ENCODE data around the gene KDM2A.
A peak's percentile ranks its signal among the peaks of the same experiment; 100 is the strongest.

Gene KDM2A

DNA sequence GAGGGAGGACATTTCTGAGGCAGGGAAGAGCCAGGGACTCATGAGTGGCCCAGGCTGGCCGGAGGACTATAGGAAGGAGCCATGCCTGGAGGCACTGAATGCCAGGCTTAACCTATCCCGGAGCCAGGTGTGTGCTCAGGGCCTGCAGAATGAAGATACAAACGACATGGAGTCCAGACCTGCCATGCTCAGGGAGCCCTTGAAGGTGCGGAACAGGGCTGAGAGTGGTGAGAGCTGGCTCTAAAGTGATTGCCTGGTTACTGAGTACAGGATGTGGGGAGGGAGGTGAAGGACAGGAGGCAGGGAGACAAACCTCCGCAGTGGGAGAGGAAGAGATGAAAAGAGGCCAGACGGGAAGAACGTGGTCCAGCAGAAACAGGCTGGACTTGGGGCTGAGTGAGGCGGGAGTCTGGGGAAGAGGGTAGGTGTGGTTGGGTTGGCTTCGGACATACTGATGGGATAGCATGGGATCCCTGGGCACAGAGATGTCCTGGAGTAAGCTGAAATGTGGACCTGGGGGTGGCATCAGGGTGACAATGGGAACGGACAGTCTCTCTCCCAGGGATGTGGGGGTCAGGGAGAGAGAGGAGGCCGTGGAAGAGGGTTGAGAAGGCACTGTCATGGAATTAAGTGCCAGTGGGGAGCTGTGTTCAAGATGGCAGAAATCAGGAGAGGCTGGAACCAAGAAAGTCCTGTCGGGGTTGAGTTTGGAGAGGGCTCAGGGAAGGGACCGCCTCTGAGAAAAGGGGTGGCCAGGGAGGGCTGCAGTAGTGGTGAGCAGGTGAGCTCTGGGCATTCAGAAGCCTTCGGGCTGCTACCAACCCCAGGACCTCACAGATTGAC lies 168.5 kb downstream of the KDM2A start:
- no peak for TF ChIP-seq Cebpa-rat (IDR thresholded peaks at IDR 0.05)
- H3K9ac ChIP-seq: peak overlapping the region; percentile 93 to 100 (median 99)
- peak overlapping the region; percentile 85 to 100 (median 100) for H3K4me2 ChIP-seq
- H4K20me1 ChIP-seq: peaks cover 11 to 30% (median 28%) of the 10 kb centered on the region in 11 experiments; a peak in 21 of 22 replicates
- H3K27ac ChIP-seq: peak overlapping the region; percentile 97 to 100 (median 99)
- H3K27me3 ChIP-seq: no peaks in the 10 kb centered on the region
- H3K4me3 ChIP-seq: peak overlapping the region; percentile 38 to 86 (median 76); a peak in 15 of 20 replicates
- peaks cover 83 to 86% (median 85%) of the 10 kb centered on the region in 10 experiments for H3K4me1 ChIP-seq
- H3K9me3 ChIP-seq (replicated peaks in 1 of 11): peaks cover 0 to 5% (median 0%) of the 10 kb centered on the region in 11 experiments; a peak in 1 of 22 replicates
- H3K36me3 ChIP-seq: peaks cover 71 to 82% (median 80%) of the 10 kb centered on the region in 11 experiments

DNA sequence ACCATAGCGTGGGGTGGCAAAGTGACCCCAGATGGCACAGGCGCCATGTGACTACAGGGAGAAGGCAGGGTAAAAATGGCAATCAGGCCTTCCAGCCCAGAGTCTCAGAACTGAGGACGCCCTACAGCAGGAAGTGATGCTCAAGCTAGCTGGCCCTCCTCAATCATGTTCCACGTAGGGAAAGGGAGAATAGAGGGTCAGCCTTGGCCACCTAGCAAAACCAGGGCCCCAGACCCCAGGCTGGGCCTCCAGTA lies 169.1 kb downstream of the KDM2A start:
- peaks cover 71 to 82% (median 79%) of the 10 kb centered on the region in 11 experiments for H3K36me3 ChIP-seq
- H3K4me1 ChIP-seq: peaks cover 83 to 86% (median 84%) of the 10 kb centered on the region in 10 experiments
- peak overlapping the region in 9 of 10 experiments; percentile 46 to 86 (median 77); a peak in 15 of 20 replicates for H3K4me3 ChIP-seq

DNA sequence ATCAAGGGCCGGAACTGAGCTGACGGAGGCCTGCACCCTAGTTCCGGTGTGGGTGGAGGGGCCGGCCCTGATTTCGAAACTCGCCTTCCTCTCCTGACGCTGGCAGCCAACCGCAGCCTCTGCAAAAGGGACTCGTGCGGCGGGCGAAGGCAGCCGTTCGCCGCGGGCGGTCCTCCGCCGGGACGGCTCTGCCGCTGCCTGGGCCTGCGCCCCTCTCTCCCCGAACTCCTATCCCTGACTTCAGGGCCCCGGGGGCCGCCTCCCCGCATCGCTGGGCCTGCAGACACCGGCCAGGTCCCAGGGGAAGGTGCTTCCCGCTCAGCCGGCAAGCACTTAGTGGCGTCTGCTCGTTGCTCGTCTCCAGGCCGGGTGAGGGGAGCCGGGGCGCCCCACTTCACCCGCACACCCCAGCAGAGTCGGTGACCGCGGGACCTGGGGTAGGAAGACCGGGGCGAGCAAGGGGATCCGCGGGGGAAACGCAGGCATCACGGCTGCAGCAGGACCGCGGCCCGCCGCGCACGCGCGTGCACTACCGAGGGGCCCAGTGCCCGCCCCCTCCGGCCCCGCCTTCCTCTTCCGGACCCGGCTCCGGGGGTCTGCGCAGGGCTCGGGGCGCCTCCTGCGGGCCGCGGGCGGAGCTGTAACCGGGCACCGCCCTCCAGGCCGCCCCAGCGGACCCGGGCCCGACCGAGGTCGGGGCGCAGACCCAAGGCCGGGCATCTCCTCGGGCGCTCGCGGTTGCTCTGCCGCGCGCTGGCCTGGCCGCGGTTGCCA lies 169.6 kb downstream of the KDM2A start:
- H3K4me3 ChIP-seq: peak overlapping the region; percentile 66 to 86 (median 77)
- peak overlapping the region; percentile 85 to 100 (median 100) for H3K4me2 ChIP-seq
- H3K27me3 ChIP-seq: no peaks in the 10 kb centered on the region
- peaks cover 82 to 86% (median 84%) of the 10 kb centered on the region in 10 experiments for H3K4me1 ChIP-seq
- H3K9me3 ChIP-seq (replicated peaks in 1 of 11): peaks cover 0 to 8% (median 3%) of the 10 kb centered on the region in 11 experiments; a peak in 9 of 22 replicates
- H3K36me3 ChIP-seq: peaks cover 71 to 82% (median 78%) of the 10 kb centered on the region in 11 experiments
- H3K9ac ChIP-seq: peak overlapping the region; percentile 93 to 100 (median 99)
- H3K27ac ChIP-seq: peak overlapping the region; percentile 97 to 100 (median 99)
- peaks cover 11 to 40% (median 37%) of the 10 kb centered on the region in 11 experiments; a peak in 21 of 22 replicates for H4K20me1 ChIP-seq
- TF ChIP-seq Cebpa-rat (IDR thresholded peaks at IDR 0.05): peak; percentile 71 to 98 (median 94); a peak in 20 of 22 replicates

More for the DNA sequence above, 169.1 kb downstream of the KDM2A start:
- Histone ChIP-seq H3K27ac (peak overlapping the region; percentile 97 to 100 (median 99)), H4K20me1 (peaks cover 11 to 35% (median 33%) of the 10 kb centered on the region in 11 experiments; a peak in 21 of 22 replicates), H3K9me3 (replicated peaks in 1 of 11) (peaks cover 0 to 5% (median 0%) of the 10 kb centered on the region in 11 experiments; a peak in 4 of 22 replicates), H3K4me2 (peak overlapping the region; percentile 85 to 100 (median 100)), H3K9ac (peak overlapping the region; percentile 93 to 100 (median 99)), H3K27me3 (no peaks in the 10 kb centered on the region)
- no peak for TF ChIP-seq Cebpa-rat (IDR thresholded peaks at IDR 0.05)

DNA sequence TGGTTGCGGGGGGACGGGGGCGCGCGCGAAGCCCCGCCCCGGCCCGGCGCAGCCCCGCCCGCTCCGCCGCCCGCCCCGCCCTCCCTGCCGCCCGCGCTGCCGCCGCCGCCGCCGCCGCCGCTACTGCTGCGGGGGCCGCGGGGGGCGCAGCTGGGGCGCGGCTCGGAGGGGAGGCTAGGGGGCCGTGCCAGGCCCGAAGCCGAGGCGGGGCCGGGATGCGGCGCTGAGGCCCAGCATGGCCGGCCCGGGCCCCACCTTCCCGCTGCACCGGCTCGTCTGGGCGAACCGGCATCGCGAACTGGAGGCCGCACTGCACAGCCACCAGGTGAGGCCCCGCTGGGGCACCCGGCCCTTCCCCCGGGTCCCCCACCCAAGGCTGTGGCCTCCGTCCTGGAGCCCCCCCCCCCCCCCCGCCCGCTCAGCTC lies 170.2 kb downstream of the KDM2A start, which contains the start of gene ANKRD13D:
Gene ANKRD13D (plus strand): TSS at position 78 of the 425 bp plus-strand sequence. CDS start 158 bp downstream, at position 236.
- TF ChIP-seq Cebpa-rat (IDR thresholded peaks at IDR 0.05): no peak

DNA sequence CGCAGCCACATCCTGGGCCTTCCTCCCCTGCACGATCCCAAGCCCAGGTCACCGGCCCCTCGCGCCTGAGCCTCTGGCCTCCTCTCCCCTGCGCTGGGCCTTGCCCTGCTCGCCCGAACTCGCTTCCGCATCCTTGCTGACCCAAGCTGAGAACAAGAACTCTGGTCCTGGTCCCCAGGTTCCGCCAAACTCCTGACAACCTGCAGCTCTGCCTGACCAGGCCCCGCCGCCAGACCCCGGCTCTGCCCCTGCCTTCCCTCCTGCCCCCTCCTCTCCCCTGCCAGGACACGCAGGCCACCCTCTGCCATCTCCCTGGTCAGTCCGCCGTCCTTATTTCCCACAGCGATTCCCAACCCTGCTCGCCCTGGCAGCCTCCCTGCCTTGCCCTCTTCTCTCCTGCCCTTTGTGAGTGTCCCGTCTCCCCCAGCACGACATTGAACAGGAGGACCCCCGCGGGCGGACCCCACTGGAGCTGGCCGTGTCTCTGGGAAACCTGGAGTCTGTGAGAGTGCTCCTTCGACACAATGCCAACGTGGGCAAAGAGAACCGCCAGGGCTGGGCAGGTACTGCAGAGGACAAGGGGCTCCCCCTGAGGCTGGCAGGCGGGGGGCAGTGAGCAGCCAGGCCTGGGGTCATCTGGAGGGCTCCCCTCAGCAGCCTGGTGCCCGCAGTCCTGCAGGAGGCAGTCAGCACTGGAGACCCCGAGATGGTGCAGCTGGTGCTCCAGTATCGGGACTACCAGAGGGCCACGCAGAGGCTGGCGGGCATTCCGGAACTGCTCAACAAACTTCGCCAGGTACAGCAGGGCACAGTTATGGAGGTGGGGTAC lies 170.8 kb downstream of the KDM2A start:
- peaks cover 71 to 82% (median 78%) of the 10 kb centered on the region in 11 experiments for H3K36me3 ChIP-seq
- H4K20me1 ChIP-seq: peaks cover 11 to 49% (median 41%) of the 10 kb centered on the region in 11 experiments; a peak in 21 of 22 replicates
- peak overlapping the region; percentile 88 to 99 (median 97) for H3K4me2 ChIP-seq
- H3K9ac ChIP-seq: peak overlapping the region; percentile 93 to 100 (median 99)
- H3K27ac ChIP-seq: peak overlapping the region; percentile 63 to 100 (median 99)
- no peaks in the 10 kb centered on the region for H3K27me3 ChIP-seq
- peaks cover 5 to 20% (median 15%) of the 10 kb centered on the region in 11 experiments; a peak in 21 of 22 replicates for H3K9me3 ChIP-seq (replicated peaks in 1 of 11)
- H3K4me1 ChIP-seq: peaks cover 70 to 81% (median 75%) of the 10 kb centered on the region in 10 experiments
- H3K4me3 ChIP-seq: peak overlapping the region; percentile 66 to 86 (median 77)
- TF ChIP-seq Cebpa-rat (IDR thresholded peaks at IDR 0.05): no peak

More for the DNA sequence above, 170.2 kb downstream of the KDM2A start, which contains the start of gene ANKRD13D:
- peak within 1 kb of the TSS; percentile 97 to 100 (median 99) for H3K27ac ChIP-seq
- H3K36me3 ChIP-seq: peaks cover 71 to 82% (median 78%) of the 10 kb centered on the region in 11 experiments
- H3K27me3 ChIP-seq: no peaks in the 10 kb centered on the region
- peak within 1 kb of the TSS; percentile 96 to 100 (median 100) for H3K4me2 ChIP-seq
- H3K4me3 ChIP-seq: peak within 1 kb of the TSS; percentile 66 to 86 (median 77)
- peak within 1 kb of the TSS; percentile 93 to 100 (median 99) for H3K9ac ChIP-seq
- H3K4me1 ChIP-seq: peaks cover 76 to 83% (median 81%) of the 10 kb centered on the region in 10 experiments
- H3K9me3 ChIP-seq (replicated peaks in 1 of 11): peaks cover 0 to 14% (median 8%) of the 10 kb centered on the region in 11 experiments; a peak in 15 of 22 replicates
- H4K20me1 ChIP-seq: peaks cover 11 to 43% (median 40%) of the 10 kb centered on the region in 11 experiments; a peak in 21 of 22 replicates

DNA sequence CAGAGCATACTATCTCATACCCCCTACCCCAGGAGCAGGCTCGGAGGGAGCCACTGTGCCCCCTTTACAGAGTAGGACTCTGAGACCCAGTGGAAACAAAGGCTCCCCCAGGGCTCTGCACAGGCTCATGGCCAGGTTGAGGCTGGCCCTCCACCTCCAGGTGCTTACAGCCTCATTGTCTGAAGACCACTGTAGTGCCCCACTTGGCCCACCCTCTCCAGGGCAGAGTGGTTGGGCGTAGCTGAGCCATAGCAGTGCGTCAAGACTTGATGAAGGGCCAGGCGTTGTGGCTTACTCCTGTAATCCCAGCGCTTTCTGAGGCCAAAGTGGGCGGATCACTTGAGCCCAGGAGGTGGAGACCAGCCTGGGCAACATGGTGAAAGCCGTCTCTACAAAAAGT lies 171.7 kb downstream of the KDM2A start:
- Histone ChIP-seq H3K27ac (peak overlapping the region in 10 of 11 experiments; percentile 97 to 100 (median 99); a peak in 19 of 22 replicates), H3K27me3 (no peaks in the 10 kb centered on the region), H4K20me1 (peaks cover 15 to 58% (median 42%) of the 10 kb centered on the region in 11 experiments; a peak in 21 of 22 replicates), H3K4me3 (peak overlapping the region; percentile 66 to 86 (median 77); a peak in 19 of 20 replicates), H3K9me3 (replicated peaks in 1 of 11) (peaks cover 14 to 29% (median 24%) of the 10 kb centered on the region in 11 experiments), H3K4me1 (peaks cover 60 to 76% (median 66%) of the 10 kb centered on the region in 10 experiments), H3K9ac (peak overlapping the region; percentile 93 to 100 (median 99)), H3K36me3 (peaks cover 71 to 82% (median 78%) of the 10 kb centered on the region in 11 experiments), H3K4me2 (peak overlapping the region; percentile 88 to 99 (median 97))
- TF ChIP-seq Cebpa-rat (IDR thresholded peaks at IDR 0.05): no peak

Measured in BLaER1 treated with 17β-estradiol and CSF1 and Interleukin-3, amounts not matched to agents 10 nM and 100 nM (cell line).